Measurements from ENCODE around the gene SLC25A15. TPM values are rescaled to one million over a fixed set of nuclear protein-coding genes. Genes with fewer than 3 reads are reported as not detected.
A peak's percentile ranks its signal among the peaks of the same experiment; 100 is the strongest.

The SLC25A15 gene
- total RNA-seq, 1 experiment from 2014 or later, result 24.5 TPM

- Histone ChIP-seq H4K20me1 (ENCODE audit: insufficient read depth) (no peaks in the 10 kb centered on the region), H3K9me3 (ENCODE audit: control insufficient read depth in 1 of 2, insufficient read depth in 1 of 2, low read depth in 1 of 2, low read length in 2 of 2) (no peaks in the 10 kb centered on the region), H3K36me3 (ENCODE audit: control insufficient read depth in 1 of 2, insufficient read depth in 2 of 2, low read length in 2 of 2) (no peaks in the 10 kb centered on the region), H2AFZ (ENCODE audit: low read depth, low read length, poor library complexity, severe bottlenecking) (no peak overlapping the region), H3K4me2 (ENCODE audit: low read length) (no peak overlapping the region), H3K4me1 (ENCODE audit: control insufficient read depth in 1 of 2, insufficient read depth in 2 of 2, low read length in 2 of 2) (peaks cover 12 to 32% of the 10 kb centered on the region in 2 experiments), H3K9me2 (ENCODE audit: insufficient read depth) (no peaks in the 10 kb centered on the region), H3K27me3 (ENCODE audit: insufficient read depth, low read length) (no peaks in the 10 kb centered on the region), H3K27ac (ENCODE audit: low read depth, low read length) (no peak overlapping the region), H3K9ac (ENCODE audit: low read length) (no peak overlapping the region), H3K79me2 (ENCODE audit: insufficient read depth, low read length) (no peaks in the 10 kb centered on the region), H3K4me3 (replicated peaks in 1 of 2; ENCODE audit: low read depth in 1 of 2, low read length in 2 of 2) (no peak overlapping the region)
- no peak for TF ChIP-seq POLR2AphosphoS5 (IDR thresholded peaks at IDR 0.05; ENCODE audit: low read depth, low read length)
- TF ChIP-seq MAX (IDR thresholded peaks at IDR 0.05), result no peak
- ChIA-PET CTCF (interaction anchor here (0.6 kb wide), 1 partner anchor 1167 kb away, joined by 3 read pairs; no protein-coding TSS in a partner anchor), POLR2A (no interaction called here), RAD21 (ENCODE audit: low non-redundant PET in 1 of 2, low total read pairs in 2 of 2, uncharacterized antibody in 2 of 2, unreplicated experiment in 2 of 2) (no interaction called here)
- BruUV-seq (replicated peaks), result no TSS peak
- ATAC-seq (no peak), DNase-seq (ENCODE audit: low read depth, low spot score) (no peak)
- intact Hi-C loops (cut with micrococcal nuclease), result loop anchor here (5.0 to 10.0 kb wide), 3 partner anchors 215 to 1093 kb away; no protein-coding TSS in a partner anchor
Measured at GRCh38 chr13:40779796-40780285, 9.6 kb upstream of the SLC25A15 start.

GRCh38 chr13:40780822-40781401, 8.5 kb upstream of the SLC25A15 start:
- no peak overlapping the region for H3K9ac ChIP-seq (ENCODE audit: low read length)
- H2AFZ ChIP-seq (ENCODE audit: low read depth, low read length, poor library complexity, severe bottlenecking), result peak overlapping the region; percentile 5

More at GRCh38 chr13:40780822-40781401, 8.5 kb upstream of the SLC25A15 start:
- Histone ChIP-seq H3K4me1 (ENCODE audit: control insufficient read depth in 1 of 2, insufficient read depth in 2 of 2, low read length in 2 of 2) (peaks cover 12 to 32% of the 10 kb centered on the region in 2 experiments), H3K9me3 (ENCODE audit: control insufficient read depth in 1 of 2, insufficient read depth in 1 of 2, low read depth in 1 of 2, low read length in 2 of 2) (no peaks in the 10 kb centered on the region), H3K4me3 (replicated peaks in 1 of 2; ENCODE audit: low read depth in 1 of 2, low read length in 2 of 2) (no peak overlapping the region), H3K27me3 (ENCODE audit: insufficient read depth, low read length) (no peaks in the 10 kb centered on the region), H3K27ac (ENCODE audit: low read depth, low read length) (no peak overlapping the region), H3K9me2 (ENCODE audit: insufficient read depth) (no peaks in the 10 kb centered on the region), H3K4me2 (ENCODE audit: low read length) (peak overlapping the region; percentile 48), H4K20me1 (ENCODE audit: insufficient read depth) (no peaks in the 10 kb centered on the region), H3K79me2 (ENCODE audit: insufficient read depth, low read length) (no peaks in the 10 kb centered on the region), H3K36me3 (ENCODE audit: control insufficient read depth in 1 of 2, insufficient read depth in 2 of 2, low read length in 2 of 2) (no peaks in the 10 kb centered on the region)
- ATAC-seq (peak; percentile 67), DNase-seq (ENCODE audit: low read depth, low spot score) (peak; percentile 19)
- POLR2A ChIA-PET, result no interaction called here
- no TSS peak for BruUV-seq (replicated peaks)
- TF ChIP-seq SRF (IDR thresholded peaks at IDR 0.05; ENCODE audit: low read depth), result no peak
- TF ChIP-seq CTCF (IDR thresholded peaks at IDR 0.05 in 2 of 3, conservative IDR thresholded peaks at IDR 0.05 in 1 of 3; ENCODE audit: borderline replicate concordance in 1 of 3, insufficient read depth in 1 of 3, low read depth in 2 of 3, low read length in 2 of 3), result peak in 2 of 3 experiments; percentile 24 to 28; a peak in 1 of 6 replicates
- no peak for TF ChIP-seq TCF7L2 (IDR thresholded peaks at IDR 0.05; ENCODE audit: borderline replicate concordance, extremely low read depth, insufficient read depth, insufficient read length)
- TF ChIP-seq RAD21 (IDR thresholded peaks at IDR 0.05; ENCODE audit: low read depth), result 0 out of 2 replicates have a peak, but pooled peaks have one; percentile 7
- TF ChIP-seq ZBTB33 (IDR thresholded peaks at IDR 0.05; ENCODE audit: extremely low read depth, insufficient replicate concordance, low read length), result no peak
- no peak for TF ChIP-seq SIN3A (IDR thresholded peaks at IDR 0.05; ENCODE audit: low read depth)
- no peak for TF ChIP-seq JUND (IDR thresholded peaks at IDR 0.05)
- TF ChIP-seq SP1 (IDR thresholded peaks at IDR 0.05; ENCODE audit: low read depth), result no peak
- TF ChIP-seq ZFX (IDR thresholded peaks at IDR 0.05), result no peak
- intact Hi-C loops (cut with micrococcal nuclease), result no loop called here
- CTCF ChIA-PET, result no interaction called here
- RAD21 ChIA-PET (ENCODE audit: low non-redundant PET in 1 of 2, low total read pairs in 2 of 2, uncharacterized antibody in 2 of 2, unreplicated experiment in 2 of 2), result no interaction called here

All from HCT116 (cell line).